Upper lobe of left lung (tissue), 4 donors: ENCODE measurements around the gene KIF12.

ENCODE experiments used
- EP300 ChIP-seq, 4 donors: sonication (generic); formaldehyde crosslinking; IDR thresholded peaks; one replicate each; pipeline ENCODE4 v1.5.1; 2017; ENCODE audit warnings: antibody characterized with exemption in 4 of 4, control low read depth in 2 of 4
- POLR2A ChIP-seq, 4 donors: fragments of 450-650 bp; IDR thresholded peaks; one replicate each; pipeline ENCODE4 v1.5.1; 2016 to 2017; ENCODE audit warnings: antibody characterized with exemption in 4 of 4, mild to moderate bottlenecking in 2 of 4
- POLR2AphosphoS5 ChIP-seq, 2 donors: sonication (generic); formaldehyde crosslinking; IDR thresholded peaks; one replicate each; pipeline ENCODE4 v1.5.1; 2017; ENCODE audit warnings: antibody characterized with exemption in 2 of 2
- TF ChIP-seq, protein P1 (sequence below), 6 experiments: fragments of 450-650 bp in 4 of 6; fragments of 200-600 bp in 2 of 6; sonication (generic) in 2 of 6; IDR thresholded peaks; one replicate each; pipeline ENCODE4 v1.5.1; 2016 to 2019; ENCODE audit warnings: antibody characterized with exemption in 6 of 6

DNA sequence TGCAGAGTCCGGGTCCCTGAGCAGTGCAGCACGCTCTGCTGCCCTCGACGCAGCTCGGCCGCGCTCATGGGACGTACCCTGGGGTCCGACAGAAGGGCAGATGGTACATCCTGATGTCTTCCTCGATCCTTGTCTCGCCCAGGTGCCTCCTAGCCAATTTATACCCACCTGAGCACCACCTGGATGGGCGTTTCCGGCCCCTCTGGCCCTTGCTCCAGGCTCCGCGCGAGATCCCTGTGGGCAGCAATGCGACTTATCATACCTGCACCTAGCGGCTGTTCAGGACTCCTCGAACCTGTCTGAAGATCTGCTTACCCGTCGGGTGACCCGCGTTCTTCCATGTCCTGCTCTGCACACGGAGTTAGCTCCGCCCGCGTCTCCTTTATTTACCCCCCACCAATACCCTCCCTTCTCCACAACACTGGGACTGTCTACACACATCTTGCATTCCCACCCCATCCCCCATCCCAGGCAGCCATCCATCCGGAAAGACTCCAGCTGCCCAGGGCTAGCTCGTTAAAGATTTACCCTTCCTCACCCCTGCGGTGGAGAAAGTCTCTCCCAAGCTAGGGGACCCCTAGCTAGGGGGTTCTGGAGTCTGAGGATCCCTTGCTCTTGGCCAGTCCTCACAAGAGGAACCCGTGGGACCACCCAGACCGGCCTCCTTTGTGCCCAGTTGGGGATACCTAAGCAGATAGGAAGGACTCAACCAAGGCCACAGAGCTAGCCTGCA lies at the start of gene KIF12:
- TF ChIP-seq POLR2A (IDR thresholded peaks at IDR 0.05) (no peak), POLR2AphosphoS5 (IDR thresholded peaks at IDR 0.05) (no peak), EP300 (IDR thresholded peaks at IDR 0.05) (no peak)
- TF ChIP-seq, protein P1, sequence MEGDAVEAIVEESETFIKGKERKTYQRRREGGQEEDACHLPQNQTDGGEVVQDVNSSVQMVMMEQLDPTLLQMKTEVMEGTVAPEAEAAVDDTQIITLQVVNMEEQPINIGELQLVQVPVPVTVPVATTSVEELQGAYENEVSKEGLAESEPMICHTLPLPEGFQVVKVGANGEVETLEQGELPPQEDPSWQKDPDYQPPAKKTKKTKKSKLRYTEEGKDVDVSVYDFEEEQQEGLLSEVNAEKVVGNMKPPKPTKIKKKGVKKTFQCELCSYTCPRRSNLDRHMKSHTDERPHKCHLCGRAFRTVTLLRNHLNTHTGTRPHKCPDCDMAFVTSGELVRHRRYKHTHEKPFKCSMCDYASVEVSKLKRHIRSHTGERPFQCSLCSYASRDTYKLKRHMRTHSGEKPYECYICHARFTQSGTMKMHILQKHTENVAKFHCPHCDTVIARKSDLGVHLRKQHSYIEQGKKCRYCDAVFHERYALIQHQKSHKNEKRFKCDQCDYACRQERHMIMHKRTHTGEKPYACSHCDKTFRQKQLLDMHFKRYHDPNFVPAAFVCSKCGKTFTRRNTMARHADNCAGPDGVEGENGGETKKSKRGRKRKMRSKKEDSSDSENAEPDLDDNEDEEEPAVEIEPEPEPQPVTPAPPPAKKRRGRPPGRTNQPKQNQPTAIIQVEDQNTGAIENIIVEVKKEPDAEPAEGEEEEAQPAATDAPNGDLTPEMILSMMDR (IDR thresholded peaks at IDR 0.05): no peak
